ENCODE results near the gene MRPL19.

GRCh38 chr2:75600461-75601011 is 46.0 kb upstream of the MRPL19 start:
- TF ChIP-seq CTCF (IDR thresholded peaks at IDR 0.05): no peak
- no peak for TF ChIP-seq POLR2AphosphoS5 (IDR thresholded peaks at IDR 0.05)
- TF ChIP-seq POLR2A (IDR thresholded peaks at IDR 0.05): no peak
